HG03175 (cell line): Measurements from ENCODE around the gene DCAF12L1.

Experiments
- ATAC-seq: cut with Tn5 transposase; IDR thresholded peaks from one replicate; pipeline ENCODE4 v1.9.1; 2021; ENCODE audit warnings: mild to moderate bottlenecking, moderate library complexity; ENCODE audit not compliant: unreplicated experiment

Gene DCAF12L1

DNA sequence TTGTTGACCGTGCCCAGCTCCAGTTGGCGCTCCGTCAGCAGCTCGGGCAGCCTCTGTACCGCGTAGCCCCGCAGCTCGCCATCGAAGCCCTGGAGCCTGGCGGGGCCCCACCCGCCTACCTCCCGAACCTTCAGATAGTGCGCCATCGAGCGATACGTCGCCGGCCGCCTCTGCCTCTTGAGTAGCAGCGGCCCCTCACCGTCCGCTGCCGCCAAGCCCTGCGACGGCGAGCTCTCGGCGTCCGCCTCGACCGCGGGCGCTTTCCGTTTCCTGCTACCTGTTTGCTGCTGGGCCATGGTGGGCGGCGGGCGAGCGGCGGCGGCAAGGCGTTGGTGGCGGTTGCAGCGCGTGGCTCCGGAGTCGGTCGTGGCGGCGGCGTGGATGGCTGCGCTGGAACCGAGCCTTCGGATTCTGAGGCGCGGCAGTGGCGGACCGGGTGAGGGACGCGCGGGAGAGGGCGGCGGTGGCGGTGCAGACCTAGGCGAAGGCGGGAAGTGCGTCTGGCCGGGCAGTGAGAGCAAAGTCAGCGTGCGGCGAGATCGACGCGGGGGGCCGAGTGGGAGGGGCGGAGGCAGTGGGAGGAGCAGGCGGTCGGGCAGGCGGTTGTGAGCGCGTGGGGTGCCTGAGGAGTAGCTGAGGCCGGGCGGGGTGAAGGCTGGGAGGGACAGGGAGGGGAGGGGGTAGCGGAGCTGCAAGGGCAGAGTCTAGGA, at the start of gene DCAF12L1:
TSS of gene DCAF12L1 (minus strand) at position 502 of the 710 bp plus-strand sequence. CDS start at position 296, 206 bp downstream.
- ATAC-seq, result no peak

DNA sequence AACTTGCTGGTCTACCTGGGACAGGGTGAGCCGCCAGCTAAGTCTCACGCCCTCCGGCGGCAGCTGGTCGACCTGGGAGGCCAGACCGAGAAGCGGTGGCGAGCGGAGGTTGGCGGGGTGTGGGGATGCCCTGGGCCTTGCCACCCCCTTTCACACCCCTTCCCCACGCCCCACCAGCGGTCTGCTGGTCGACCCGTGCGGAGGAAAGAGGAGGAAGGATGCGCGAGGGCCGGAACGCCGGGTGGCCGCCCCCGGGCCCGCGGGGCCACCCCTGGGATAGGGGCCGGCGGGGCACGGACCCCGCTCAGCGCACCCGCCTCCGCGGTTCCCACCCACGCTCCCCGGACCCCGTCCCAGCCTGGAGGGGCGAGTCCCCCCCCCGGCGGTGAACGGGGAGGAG, 28.3 kb upstream of the DCAF12L1 start:
- ATAC-seq, result no peak

DNA sequence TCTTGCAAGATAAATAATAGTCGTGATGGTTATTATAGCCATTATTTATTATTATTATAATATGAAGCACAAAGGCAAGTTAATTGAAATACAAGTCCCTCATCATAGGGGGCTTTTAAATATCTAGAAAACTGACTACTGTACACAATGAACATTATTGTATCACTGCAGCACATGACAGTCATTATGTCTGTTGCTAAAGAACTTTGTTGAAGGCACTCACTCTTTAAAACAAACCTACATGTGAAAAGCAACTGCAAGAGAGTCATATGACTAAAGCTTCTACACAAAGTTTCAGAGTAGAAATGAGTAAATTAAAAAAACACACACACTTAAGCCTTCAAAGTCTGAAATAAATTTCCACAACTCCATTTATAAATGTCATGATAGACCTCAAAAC, 23.3 kb upstream of the DCAF12L1 start:
- no peak for ATAC-seq

DNA sequence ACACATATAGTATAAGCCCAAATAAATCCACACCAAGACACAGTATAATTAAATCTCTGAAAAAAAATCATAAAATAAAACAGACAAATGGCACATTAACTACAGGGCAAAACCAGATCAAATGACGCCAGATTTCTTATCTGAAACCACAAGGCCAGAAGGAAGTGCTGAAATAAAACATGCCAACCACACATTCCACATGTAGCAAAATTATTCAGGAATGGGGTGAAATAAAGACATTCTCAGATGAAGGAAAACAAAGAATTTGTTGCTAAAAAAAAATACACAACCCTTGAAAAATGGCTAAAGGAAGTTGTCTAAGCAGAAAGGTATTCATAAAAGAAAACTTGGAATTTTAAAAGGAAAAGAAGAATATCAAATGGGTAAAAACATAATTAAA, 4.5 kb upstream of the DCAF12L1 start:
- ATAC-seq, result no peak

DNA sequence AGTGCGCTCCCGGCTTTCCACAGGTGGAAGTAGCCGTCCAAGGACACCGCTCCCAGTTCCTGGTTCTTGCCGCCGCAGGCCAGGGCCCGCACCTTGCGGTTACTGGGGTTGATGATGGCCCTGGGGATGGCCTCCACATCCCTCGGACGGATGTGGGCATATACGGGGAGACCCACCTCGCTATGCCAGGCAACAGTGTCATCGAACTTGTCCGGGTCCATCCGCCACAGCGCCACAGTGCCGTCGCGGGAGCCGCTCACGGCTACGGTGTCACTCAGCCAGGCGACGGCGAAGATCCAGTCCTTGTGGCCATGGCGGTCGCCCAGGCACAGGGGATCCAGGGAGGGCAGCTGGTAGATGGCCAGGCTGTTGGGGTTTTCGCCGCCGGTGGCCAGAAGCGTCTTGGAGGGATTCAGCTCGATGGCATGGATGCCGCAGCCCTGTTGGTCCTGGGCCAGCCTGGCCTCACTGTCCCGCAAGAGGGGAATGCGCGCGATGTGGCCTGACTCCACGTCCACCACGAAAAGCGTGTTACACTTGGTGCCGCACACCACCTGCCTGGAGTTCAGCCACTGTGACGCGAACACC, 795 bp downstream of the DCAF12L1 start:
- no peak for ATAC-seq

DNA sequence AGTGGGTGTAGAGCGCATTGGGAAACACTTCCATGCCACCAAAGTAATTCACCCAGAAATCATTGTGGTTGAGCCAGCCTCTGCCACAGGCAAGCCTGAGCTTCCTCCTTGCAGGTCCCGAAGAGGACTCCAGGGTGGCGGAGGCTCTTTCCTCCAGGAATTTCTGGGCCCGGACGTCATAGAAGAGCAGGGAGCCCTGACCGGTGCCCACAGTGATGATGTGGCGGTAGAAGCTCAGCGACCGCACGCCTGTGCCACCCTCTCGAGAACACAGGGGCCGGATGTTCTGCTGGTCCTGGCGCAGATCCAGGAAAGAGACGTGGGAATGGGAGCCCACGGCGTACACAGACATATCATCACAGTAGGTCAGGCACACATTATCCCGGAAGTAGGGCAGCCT, 1.3 kb downstream of the DCAF12L1 start:
- no peak for ATAC-seq

DNA sequence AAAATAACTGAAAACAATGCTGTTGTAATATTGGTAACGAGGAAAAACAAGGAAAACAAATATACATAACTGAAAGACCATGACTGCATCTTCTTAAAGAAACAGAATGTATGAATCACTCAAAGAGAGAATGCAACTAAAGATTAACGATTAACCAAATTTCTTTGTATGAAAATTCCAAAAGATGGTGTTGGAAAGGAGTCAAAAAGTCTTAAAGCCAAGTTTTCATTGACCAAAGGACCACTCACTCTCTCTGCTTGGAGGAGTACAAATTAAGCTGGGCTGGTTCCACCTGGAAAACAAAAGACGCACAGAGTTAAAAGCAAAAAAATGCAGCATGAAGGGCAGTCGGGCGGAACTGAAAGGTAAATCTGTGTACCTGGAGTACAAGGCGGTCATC, 1.8 kb downstream of the DCAF12L1 start:
- no peak for ATAC-seq

DNA sequence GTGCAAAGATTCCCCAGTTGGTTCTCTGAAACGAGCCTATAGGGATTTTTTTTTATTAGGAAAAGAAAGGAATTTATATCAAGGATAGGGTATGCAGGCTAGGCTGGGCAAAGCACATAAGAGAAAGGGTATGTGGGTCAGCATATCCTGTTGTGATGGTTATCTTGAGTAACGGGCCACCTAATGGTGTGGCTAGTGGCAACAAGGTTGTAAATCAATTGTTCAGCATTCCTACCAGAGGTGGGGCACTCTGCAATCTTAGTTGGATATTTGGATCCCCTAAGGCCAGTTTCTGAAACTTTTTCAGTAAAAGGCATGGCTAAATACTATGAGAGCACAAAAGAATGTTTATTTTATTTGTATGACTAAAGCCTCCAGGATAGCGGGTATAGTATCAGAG, 42.7 kb downstream of the DCAF12L1 start:
- ATAC-seq, result no peak
